Measurements from ENCODE around the gene MIPOL1.
"Not testable (repeated sequence)": the region's sequence is repeated elsewhere in the genome, so short reads cannot be mapped to it uniquely, and the experiment has no call there.

The MIPOL1 gene

DNA sequence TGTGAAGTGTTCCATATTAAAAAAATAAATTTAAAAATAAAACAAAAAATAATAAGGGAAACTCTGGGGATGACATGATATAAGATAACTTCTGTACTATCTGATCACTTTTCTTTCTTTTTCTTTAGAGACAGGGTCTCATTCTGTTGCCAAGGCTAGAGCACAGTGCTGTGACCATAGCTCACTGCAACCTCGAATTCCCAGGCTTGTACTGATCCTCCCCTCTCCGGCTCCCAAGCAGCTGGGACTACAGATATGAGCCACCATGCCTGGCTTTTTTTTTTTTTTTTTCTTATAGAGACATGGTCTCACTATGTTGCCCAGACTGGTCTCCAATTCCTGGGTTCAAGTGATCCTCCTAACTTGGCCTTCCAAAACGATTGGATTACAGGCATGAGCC, 10.4 kb upstream of the MIPOL1 start:
- no peak for DNase-seq (ENCODE audit: low read depth in 2 of 2)

DNA sequence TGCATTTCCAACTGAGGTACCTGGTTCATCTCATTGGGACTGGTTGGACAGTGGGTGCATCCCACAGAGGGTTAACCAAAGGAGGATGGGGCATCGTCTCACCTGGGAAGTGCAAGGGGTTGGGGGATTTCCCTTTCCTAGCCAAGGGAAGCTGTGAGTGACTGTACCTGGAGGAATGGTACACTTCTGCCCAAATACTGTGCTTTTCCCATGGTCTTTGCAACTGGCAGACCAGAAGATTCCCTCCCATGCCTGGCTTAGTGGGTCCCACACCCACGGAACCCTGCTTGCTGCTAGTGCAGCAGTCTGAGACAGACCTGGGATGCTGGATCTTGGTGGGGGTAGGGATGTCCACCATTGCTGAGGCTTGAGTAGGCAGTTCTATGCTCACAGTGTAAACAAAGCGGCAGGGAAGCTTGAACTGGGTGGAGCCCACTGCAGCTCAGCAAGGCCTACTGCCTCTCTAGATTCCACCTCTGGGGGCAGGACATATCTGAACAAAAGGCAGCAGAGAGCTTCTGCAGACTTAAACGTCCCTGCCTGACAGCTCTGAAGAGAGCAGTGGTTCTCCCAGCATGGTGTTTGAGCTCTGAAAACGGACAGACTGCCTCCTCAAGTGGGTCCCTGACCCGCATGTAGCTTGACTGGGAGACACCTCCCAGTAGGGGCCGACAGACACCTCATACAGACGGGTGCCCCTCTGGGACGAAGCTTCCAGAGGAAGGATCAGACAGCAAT, 9.7 kb upstream of the MIPOL1 start:
- DNase-seq (ENCODE audit: low read depth in 2 of 2), result not testable (repeated sequence)

DNA sequence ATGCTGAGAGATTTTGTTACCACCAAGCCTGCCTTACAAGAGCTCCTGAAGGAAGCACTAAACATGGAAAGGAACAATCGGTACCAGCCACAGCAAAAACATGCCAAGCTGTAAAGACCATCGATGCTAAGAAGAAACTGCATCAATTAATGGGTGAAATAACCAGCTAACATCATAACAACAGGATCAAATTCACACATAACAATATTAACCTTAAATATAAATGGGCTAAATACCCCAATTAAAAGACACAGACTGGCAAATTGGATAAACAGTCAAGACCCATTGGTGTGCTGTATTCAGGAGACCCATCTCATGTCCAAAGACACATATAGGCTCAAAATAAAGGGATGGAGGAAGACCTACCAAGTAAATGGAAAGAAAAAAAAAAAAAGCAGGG, 8.0 kb upstream of the MIPOL1 start:
- DNase-seq (ENCODE audit: low read depth in 2 of 2), result not testable (repeated sequence)

DNA sequence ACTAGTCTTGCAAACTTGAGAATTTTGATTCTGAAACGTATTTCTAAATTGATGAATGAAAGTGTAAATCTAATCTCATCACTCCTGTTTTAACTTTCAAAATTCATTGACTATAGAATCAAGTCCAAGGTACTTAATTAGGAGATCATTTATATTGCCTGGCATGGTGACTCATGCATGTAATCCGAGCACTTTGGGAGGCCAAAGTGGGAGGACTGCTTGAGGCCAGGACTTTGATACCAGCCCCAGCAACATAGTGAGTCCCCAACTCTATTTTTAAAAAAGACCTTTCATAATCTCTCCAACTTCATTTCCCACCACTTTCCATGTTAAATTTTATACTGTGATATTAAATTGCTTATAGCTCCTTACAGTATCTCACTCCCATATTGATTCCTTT, 3.0 kb upstream of the MIPOL1 start:
- DNase-seq (ENCODE audit: low read depth in 2 of 2), result no peak

DNA sequence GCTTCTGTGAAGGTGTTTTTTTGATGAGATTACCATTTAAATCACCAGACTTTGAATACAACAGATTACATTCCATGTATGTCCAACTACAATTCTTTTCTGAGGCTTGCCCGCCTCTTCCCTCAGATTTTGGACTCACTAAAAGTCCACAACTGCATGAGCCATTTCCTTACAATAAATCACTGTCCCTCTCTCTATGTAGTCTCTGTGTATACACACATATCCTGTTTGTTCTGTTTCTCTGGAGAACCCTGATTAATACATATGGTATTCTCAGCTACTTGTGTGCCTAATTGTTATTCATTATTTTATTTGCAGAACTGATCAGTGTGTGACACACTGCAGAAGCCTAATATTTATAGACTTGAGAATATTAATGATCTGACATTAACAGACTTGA, 2.4 kb upstream of the MIPOL1 start:
- DNase-seq (ENCODE audit: low read depth in 2 of 2), result no peak

DNA sequence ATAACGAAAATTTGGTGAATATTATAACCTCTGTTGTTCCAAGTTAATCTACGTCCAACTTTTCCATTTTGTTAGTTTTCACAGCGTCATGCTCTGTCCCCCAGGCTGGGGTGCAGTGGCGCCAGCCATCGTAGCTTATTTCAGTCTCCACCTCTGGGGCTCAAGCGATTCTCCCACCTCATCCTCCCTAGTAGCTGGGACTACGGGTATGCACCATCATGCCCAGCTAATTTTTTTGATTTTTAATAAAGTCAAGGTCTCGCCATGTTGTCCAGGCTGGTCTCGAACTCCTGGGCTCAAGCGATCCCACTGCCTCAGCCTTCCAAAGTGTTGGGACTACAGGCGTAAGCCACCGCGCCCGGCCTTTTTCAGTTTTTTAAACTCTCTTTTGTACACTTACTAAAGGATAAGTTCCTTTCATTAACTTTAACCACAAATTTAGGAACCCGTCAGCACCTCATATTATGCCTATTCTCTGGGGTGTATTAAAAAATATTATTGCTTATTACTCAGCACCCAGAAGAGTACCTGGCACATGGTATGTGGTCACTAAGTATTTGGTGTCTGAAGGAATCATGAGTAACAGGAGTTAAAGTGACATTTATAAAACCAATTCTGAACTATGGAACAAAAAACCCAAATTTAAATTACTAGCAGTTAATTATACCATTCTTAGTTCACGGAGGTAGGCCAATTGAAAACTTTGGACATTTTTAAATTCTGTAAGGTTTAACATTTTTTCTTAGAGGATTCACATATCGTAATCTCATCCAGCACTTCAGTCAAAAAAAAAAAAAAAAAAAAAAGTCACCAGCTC, 925 bp upstream of the MIPOL1 start:
- no peak for DNase-seq (ENCODE audit: low read depth in 2 of 2)

DNA sequence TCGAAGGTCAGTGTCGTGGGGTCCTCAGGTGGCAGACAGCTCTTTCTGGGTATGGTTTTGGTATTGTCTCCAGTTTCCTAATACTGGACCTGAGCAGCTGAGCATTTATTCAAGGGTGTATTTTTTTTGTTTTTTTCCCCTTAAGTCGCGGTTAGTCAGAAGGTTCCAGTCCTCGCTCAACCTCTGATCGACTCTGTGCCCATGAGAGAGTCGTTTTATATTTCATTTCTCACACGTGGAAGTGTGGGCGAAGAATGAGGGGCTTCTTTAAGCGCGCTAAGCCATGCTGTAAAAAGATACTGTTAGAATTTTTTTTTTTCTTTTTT, 499 bp downstream of the MIPOL1 start:
- no peak for DNase-seq (ENCODE audit: low read depth in 2 of 2)

DNA sequence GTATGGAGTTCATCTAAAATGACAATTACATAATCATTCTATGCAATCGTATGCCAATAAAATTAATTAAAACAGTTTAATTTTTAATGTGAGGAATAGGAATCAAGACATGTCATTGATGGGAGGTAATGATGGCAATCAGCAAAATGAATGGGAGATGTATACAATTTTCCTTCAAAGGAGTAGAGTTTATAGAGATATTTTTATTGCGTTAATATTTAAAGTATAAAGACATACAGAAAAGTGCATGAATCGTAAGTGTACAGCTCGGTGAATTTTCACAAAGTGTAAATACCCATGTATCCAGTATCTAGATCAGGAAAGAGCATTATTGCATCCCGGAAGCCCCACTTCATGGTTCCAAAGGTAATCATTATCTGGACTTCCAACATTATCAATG, 1.2 kb downstream of the MIPOL1 start:
- no peak for DNase-seq (ENCODE audit: low read depth in 2 of 2)

DNA sequence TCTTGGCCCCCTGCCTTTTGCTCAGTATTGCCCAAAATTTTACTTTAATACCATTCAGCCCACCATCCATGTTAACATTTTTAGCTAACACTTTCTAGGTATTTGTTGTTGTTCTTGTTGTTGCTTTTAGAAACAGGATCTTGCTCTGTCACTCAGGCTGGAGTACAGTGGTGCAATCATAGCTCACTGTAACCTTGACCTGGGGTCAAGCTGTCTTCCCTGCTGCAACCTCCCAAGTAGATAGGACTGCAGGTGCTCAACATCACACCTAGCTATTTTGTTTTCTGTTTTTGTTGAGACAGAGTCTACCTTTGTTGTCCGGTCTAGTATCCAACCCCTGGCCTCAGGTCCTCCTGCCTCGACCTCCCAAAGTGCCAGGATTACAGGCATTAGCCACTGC, 4.0 kb downstream of the MIPOL1 start:
- DNase-seq (ENCODE audit: low read depth in 2 of 2), result no peak

DNA sequence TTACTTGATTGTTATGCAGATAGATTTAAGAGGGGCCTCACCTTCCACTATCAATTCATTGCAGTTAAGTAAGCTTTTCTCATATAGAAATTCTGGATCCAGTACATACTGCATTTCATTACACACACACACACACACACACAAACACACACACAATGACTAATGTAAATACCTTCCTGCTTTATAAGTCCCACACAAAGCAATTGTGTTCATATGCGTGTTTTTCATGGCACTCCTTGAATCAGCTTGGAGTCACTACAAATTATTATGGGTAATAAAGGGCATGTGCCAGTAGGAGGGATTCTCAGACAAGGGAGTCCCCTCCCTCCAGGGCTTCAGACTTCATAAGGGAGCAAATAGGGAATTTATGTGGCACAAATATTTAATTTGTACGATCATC, 4.5 kb downstream of the MIPOL1 start:
- no peak for DNase-seq (ENCODE audit: low read depth in 2 of 2)

DNA sequence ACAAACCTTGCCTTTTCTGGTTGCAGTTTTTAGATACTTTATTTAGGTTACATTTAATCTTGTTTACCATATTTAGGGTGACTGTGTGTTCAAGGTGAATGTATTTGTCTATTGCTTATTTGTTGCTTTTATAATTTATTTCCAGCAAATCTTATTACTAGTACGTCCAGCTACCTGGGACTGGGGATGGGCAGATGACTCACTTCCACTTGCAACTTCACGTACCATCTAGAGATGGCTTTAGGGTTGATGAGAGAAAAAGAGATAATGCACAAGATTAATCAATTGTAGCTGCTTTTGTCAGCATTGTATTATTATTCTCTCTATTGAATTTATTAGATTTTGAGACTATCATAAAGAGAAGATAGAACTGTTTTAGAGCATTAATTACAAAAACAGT, 5.1 kb downstream of the MIPOL1 start:
- DNase-seq (ENCODE audit: low read depth in 2 of 2), result no peak

DNA sequence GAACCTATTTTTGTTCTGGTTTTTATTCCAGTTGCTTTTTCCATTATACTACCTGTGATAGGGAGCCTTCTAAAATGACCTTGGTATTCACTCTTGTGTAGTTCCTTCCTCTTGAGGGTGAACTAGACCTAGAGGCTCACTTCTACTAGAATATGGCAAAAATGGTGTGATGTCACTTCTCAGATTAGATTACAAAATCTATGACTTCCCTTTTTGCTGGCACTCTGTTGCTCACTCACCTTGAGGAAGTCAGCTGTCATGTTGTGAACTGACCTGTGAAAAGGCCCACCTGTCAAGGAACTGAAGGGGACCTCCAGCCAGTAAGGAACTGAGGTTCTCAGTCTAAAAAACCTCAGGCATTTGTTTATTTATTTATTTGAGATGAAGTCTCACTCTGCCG, 5.7 kb downstream of the MIPOL1 start:
- no peak for DNase-seq (ENCODE audit: low read depth in 2 of 2)

DNA sequence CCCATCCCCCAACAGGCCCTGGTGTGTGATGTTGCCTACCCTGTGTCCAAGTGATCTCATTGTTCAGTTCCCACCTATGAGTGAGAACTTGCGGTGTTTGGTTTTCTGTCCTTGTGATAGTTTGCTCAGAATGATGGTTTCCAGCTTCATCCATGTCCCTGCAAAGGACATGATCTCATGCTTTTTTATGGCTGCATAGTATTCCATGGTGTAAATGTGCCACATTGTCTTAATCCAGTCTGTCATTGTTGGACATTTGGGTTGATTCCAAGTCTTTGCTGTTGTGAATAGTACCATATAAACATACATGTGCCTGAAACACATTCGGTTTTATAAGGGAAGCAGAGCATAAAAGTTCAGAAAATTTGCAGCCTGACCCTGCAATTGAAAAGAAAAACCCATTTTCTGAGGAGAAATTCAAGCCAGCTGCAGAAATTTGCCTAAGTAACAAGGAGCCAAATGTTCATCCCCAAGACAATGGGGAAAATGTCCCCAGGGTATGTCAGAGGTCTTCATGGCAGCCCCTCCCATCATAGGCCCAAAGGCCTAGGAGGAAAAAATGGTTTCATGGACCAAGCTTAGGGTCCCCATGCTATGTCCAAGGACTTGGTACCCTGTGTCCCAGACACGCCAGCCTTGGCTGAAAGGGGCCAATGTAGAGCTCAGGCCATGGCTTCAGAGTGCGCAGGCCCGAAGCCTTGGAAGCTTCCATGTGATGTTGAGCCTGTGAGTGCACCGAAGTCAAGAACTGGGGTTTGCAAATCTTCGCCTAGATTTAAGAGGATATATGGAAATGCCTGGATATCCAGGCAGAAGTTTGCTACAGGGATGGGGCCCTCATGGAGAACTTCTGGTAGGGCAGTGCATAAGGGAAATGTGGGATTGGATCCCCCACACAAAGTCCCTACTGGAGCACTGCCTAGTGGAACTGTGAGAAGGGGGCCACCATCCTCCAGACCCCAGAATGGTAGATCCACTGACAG, 8.2 kb downstream of the MIPOL1 start:
- DNase-seq (ENCODE audit: low read depth in 2 of 2), result not testable (repeated sequence)

DNA sequence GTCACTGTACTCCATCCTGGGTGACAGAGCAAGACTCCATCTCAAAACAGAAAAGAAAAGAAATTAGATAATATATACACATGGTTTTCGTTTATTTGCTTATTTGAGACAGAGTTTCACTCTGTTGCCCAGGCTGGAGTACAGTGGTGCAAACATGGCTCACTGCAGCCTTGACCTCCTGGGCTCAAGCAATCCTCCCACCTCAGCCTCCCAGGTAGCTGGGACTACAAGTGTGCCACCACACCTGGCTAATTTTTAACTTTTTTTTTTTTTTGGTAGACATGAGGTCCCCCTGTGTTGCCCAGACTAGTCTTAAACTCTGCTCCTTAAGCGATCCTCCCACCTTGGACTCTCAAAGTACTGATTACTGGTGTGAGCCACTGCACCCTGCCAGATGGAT, 11.9 kb downstream of the MIPOL1 start:
- not testable (repeated sequence) for DNase-seq (ENCODE audit: low read depth in 2 of 2)

DNA sequence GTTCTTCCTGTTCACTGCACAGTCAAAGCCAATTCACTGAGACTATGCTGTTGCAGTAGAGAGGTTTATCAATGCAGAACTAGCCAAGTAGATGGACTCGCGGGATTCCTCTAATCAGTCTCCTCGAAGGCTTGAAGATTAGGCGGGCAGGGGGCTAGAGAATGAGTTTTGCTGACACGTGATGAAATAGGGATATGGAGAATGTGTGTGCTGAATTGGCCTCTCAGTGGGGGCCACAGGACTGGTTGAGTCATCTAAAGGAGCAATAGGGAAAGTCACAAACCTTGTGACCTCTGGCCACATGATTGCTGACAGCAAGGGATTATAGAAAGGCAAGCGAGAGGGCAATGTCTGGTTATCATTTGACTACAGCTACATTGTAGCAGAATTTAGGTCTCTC, 12.7 kb downstream of the MIPOL1 start:
- DNase-seq (ENCODE audit: low read depth in 2 of 2), result no peak

DNA sequence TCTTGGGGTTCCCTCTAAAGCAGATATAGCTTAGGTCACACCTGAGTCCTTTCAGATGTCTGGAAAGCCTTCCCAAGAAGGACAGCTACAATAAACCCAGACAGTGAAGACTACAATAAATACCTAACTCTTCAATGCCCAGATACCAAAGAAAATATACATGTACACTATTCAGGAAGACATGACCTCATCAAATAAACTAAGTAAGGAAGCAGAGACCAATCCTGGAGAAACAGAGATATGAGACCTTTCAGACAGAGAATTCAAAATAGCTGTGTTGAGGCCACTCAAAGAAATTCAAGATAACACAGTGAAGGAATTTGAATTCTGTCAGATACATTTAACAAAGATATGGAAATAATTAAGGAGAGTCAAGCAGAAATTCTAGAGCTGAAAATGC, 15.3 kb downstream of the MIPOL1 start:
- no peak for DNase-seq (ENCODE audit: low read depth in 2 of 2)

DNA sequence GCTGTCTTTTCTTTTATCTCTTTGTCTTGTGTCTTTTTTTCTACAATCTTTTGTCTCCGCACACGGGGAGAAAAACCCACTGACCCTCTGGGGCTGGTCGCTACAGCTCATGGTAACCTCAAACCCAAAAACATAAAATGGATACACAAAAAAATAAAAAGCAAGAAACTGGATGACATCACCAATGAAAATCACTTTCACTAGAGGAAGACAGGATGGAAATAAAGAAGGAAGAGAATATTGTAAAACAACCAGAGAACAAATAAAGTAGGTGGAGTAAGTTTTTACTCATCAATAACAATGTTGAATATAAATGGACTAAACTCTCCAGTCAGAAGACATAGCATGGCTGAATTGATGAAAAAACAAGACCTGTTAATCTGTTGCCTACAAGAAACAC, 17.6 kb downstream of the MIPOL1 start:
- DNase-seq (ENCODE audit: low read depth in 2 of 2), result no peak

DNA sequence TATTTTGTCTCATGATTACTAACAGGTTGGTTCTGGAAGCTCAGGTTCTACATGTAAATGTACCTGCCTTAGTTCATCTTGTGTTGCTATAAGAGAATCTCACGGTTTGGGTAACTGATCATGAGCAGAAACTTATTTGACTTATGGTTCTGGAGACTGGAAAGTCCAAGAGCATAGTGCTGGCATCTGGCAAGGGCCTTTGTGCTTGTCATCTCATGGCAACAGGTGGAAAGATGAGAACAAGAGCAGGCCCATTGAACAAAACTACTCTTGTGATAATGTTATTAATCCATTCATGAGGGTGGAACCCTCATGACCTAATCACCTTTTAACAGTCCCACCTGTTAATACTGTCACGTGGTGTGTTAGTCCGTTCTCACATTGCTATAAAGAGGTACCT, 23.3 kb downstream of the MIPOL1 start:
- no peak for DNase-seq (ENCODE audit: low read depth in 2 of 2)

DNA sequence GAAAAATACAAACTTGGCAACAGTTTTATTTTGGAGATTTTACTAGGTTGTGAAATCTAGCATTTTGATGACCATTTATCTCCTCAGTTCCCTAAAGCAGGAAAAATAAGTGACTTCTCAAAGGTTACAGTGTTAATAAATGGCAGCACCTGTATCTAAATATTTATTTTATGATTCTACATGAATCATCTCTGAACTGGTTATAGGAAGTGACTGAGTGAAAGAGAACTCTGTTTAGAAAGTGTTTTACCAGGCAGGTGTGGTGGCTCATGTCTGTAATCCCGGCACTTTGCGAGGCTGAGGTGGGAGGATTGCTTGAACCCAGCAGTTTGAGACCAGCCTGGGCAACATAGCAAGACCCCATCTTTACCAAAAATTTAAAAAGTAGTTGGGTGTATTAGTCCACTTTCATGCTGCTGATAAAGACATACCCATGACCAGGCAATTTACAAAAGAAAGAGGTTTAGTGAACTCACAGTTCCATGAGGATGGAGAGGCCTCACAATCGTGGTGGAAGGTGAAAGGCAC, 26.3 kb downstream of the MIPOL1 start:
- DNase-seq (ENCODE audit: low read depth in 2 of 2), result no peak

DNA sequence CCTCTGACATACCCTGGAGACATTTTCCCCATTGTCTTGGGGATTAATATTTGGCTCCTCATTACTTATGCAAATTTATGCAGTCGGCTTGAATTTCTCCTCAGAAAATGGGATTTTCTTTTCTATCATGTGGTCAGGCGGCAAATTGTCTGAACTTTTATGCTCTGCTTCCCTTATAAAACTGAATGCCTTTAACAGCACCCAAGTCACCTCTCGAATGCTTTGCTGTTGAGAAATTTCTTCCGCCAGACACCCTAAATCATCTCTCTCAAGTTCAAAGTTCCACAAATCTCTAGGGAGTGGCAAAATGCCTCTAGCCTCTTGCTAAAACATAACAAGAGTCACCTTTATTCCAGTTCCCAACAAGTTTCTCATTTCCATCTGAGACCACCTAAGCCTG, 27.9 kb downstream of the MIPOL1 start:
- not testable (repeated sequence) for DNase-seq (ENCODE audit: low read depth in 2 of 2)

DNA sequence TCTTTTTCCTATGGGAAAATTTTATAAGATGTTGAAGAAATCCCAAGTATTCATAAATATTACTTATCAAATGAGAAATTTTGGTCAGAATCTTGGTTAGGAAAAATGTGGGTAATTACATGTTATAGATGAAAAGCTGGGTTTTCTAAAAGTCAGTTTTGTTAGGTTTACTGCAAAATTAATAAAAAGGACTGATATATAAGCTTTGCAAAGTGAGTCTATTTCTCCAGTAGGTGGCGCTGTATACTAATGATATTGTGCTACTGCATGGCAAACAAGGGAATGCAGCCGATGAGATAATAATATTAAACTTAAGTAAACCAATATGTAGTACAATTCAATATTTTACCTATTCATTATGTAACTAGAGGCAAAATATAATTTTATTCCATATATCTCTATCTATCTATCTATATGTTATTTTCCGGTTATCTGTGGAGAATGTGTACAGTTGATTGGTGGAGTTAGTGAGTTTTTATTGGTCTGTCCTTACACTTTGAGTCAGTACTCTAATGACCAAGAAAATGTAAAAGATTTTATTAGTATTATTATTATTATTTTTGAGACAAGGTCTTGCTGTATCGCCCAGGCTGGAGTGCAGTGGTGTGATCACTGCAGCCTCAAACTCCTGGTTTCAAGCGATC, 32.9 kb downstream of the MIPOL1 start:
- DNase-seq (ENCODE audit: low read depth in 2 of 2), result no peak

Data from stimulated activated CD8-positive, alpha-beta memory T cell treated with anti-CD3 and anti-CD28 coated beads, Interleukin-2, amount 100 ng/mL, for 48 hours (primary cell).